Ascending aorta (tissue), 2 donors: ENCODE data around the gene CREBBP. TPM values are rescaled to one million over a fixed set of nuclear protein-coding genes. Genes with fewer than 3 reads are reported as not detected.

ENCODE experiments used
- DNase-seq, 2 donors: peaks; one replicate each; pipeline ENCODE4 v3.0.0-alpha.2; 2019; ENCODE audit warnings: low spot score in 2 of 2
- H3K27ac ChIP-seq, 2 donors: fragments of 200-600 bp; sonication (generic); one replicate each; pipeline ENCODE4 v1.5.1; 2016 to 2017; ENCODE audit warnings: mild to moderate bottlenecking in 1 of 2
- H3K27me3 ChIP-seq: fragments of 200-600 bp; sonication (generic); one replicate; pipeline ENCODE4 v1.5.1; 2017
- H3K36me3 ChIP-seq, 2 donors: fragments of 200-600 bp; sonication (generic); one replicate each; pipeline ENCODE4 v1.5.1; 2016
- H3K4me1 ChIP-seq, 2 donors: fragments of 200-600 bp; sonication (generic); one replicate each; pipeline ENCODE4 v1.5.1; 2016 to 2017; ENCODE audit warnings: mild to moderate bottlenecking in 1 of 2
- H3K4me3 ChIP-seq, 2 donors: fragments of 200-600 bp; sonication (generic); one replicate each; pipeline ENCODE4 v1.5.1; 2016 to 2017; ENCODE audit warnings: mild to moderate bottlenecking in 1 of 2
- H3K9me3 ChIP-seq, 2 donors: fragments of 200-600 bp; sonication (generic); one replicate each; pipeline ENCODE4 v1.5.1; 2016
- intact Hi-C: fragments of 100-400 bp; cut with DNase I; formaldehyde crosslinking; loops from one replicate; pipeline ENCODE4 v1.15.1; 2023
- total RNA-seq: library from RNA; depleted of rRNA; stranded (reverse); fragments of >200 nt; gene quantifications from one replicate; pipeline ENCODE4 v1.1.0, GENCODE V29; 2016
- TF ChIP-seq, protein P1 (sequence below), 3 experiments: fragments of 200-600 bp in 2 of 3; fragments of 450-650 bp in 1 of 3; sonication (generic) in 2 of 3; IDR thresholded peaks; one replicate each; pipeline ENCODE4 v1.5.1; 2016 to 2019; ENCODE audit warnings: antibody characterized with exemption in 3 of 3, mild to moderate bottlenecking in 1 of 3, moderate library complexity in 1 of 3

CREBBP gene
- total RNA-seq, 1 donor from 2014 or later = 73.7 TPM

- TF ChIP-seq, protein P1, sequence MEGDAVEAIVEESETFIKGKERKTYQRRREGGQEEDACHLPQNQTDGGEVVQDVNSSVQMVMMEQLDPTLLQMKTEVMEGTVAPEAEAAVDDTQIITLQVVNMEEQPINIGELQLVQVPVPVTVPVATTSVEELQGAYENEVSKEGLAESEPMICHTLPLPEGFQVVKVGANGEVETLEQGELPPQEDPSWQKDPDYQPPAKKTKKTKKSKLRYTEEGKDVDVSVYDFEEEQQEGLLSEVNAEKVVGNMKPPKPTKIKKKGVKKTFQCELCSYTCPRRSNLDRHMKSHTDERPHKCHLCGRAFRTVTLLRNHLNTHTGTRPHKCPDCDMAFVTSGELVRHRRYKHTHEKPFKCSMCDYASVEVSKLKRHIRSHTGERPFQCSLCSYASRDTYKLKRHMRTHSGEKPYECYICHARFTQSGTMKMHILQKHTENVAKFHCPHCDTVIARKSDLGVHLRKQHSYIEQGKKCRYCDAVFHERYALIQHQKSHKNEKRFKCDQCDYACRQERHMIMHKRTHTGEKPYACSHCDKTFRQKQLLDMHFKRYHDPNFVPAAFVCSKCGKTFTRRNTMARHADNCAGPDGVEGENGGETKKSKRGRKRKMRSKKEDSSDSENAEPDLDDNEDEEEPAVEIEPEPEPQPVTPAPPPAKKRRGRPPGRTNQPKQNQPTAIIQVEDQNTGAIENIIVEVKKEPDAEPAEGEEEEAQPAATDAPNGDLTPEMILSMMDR (IDR thresholded peaks at IDR 0.05) = no peak
- H3K9me3 ChIP-seq = no peaks in the 10 kb centered on the region
- H3K4me3 ChIP-seq = no peak overlapping the region
- H3K36me3 ChIP-seq = peaks cover 0 to 3% of the 10 kb centered on the region in 2 donors
- H3K27me3 ChIP-seq = no peaks in the 10 kb centered on the region
- H3K4me1 ChIP-seq = peaks cover 0 to 9% of the 10 kb centered on the region in 2 donors
- H3K27ac ChIP-seq = no peak overlapping the region
- no peak for DNase-seq
- intact Hi-C loops = loop anchor here (2.0 kb wide), 1 partner anchor 23 kb away; the partner anchor contains the start of gene TRAP1
These were observed 186.5 kb downstream of the CREBBP start for GRCh38 chr16:3694051-3694450.

DNA sequence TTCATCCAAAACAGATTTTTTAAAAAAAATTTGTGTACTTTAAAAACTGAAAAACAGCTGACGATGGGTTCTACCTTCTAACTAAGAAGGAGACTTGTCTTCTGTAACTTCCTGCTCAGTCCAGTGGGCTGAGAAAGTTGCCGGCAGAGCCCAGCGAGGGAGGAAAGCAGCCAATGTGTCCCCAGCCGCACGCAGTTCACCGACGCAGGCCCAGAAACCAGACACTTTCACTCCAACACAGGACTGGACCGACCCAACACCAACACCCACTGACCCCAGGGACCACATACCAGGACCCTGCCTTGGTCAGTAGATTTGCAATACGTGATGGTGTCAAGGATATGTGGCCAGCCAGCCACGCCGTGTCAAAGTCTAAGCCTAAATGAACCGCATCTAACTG, 188.8 kb downstream of the CREBBP start:
- Histone ChIP-seq H3K27me3 (no peaks in the 10 kb centered on the region), H3K4me3 (no peak overlapping the region), H3K27ac (no peak overlapping the region), H3K9me3 (no peaks in the 10 kb centered on the region), H3K36me3 (peaks cover 4 to 13% of the 10 kb centered on the region in 2 donors), H3K4me1 (peaks cover 0 to 9% of the 10 kb centered on the region in 2 donors)
- TF ChIP-seq, protein P1 (IDR thresholded peaks at IDR 0.05) = no peak
- intact Hi-C loops = no loop called here
- no peak for DNase-seq

DNA sequence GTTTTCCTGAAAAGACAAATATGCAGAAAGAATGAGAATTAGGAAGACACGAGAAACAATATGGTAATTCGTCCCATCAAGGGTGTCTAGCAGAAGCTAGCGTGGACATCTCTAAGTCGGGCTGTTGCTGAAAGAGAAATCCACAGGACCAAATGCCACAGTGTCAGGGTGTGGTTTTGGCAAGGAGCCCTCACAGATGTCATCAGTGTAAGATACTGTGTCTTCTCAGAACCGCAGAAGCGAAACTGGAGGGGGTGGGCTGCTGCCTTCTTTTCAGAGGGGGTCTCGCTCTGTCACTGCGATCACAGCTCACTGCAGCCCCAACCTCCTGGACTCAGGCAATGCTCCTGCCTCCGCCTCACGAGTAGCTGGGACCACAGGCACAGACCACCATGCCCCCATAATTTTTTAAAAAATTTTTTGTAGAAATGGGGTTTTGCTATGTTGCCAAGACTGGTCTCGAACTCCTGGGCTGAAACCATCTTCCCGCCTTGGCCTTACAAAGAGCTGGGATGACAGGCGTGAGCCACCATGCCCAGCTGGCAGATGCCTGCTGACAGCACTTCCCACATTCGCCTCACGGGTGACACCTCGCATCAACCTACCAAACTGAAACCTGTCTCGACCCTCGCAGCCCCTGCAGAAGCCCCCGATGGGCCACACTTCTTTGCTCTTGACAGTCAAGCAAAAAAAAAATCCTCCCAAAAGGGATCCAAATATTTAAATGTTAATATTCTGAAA, 189.4 kb downstream of the CREBBP start:
- Histone ChIP-seq H3K9me3 (no peaks in the 10 kb centered on the region), H3K27me3 (no peaks in the 10 kb centered on the region), H3K27ac (peak overlapping the region in 1 of 2 donors; percentile 63), H3K4me3 (peak overlapping the region; percentile 39 to 62), H3K36me3 (peaks cover 4 to 19% of the 10 kb centered on the region in 2 donors), H3K4me1 (peaks cover 0 to 9% of the 10 kb centered on the region in 2 donors)
- TF ChIP-seq, protein P1 (IDR thresholded peaks at IDR 0.05) = no peak
- DNase-seq = no peak
- intact Hi-C loops = loop anchor here (1.0 kb wide), 1 partner anchor 189 kb away; the partner anchor contains the start of gene CREBBP

DNA sequence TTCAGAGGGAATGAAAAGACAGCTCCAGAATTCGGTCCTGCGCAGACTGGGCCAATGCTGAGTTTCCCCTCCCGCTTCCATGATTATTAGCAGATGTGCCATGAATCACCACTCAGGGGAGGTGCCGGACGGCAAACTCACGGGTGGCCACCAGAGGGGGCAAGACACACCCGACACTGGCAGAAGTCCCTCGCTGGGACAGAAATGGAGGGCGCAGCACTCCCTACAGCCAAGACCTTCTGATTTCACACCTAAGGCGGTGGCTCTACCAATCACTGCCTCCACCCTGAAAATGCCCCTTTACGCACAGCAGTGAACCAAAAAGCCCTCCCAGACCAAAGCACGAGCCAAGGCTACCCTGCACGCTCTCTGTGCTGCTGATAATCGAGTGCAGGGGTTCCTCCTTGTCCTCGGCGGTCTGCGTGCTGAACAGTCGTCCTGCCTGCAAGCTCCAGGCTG, 190.0 kb downstream of the CREBBP start:
- Histone ChIP-seq H3K27me3 (no peaks in the 10 kb centered on the region), H3K4me3 (peak overlapping the region; percentile 39 to 62), H3K36me3 (peaks cover 9 to 25% of the 10 kb centered on the region in 2 donors), H3K4me1 (peaks cover 0 to 9% of the 10 kb centered on the region in 2 donors), H3K27ac (peak overlapping the region in 1 of 2 donors; percentile 63), H3K9me3 (no peaks in the 10 kb centered on the region)
- intact Hi-C loops = loop anchor here (1.0 kb wide), 1 partner anchor 190 kb away; the partner anchor contains the start of gene CREBBP
- DNase-seq = peak; percentile 73 to 97
- TF ChIP-seq, protein P1 (IDR thresholded peaks at IDR 0.05) = peak; percentile 85 to 94 (median 88)

DNA sequence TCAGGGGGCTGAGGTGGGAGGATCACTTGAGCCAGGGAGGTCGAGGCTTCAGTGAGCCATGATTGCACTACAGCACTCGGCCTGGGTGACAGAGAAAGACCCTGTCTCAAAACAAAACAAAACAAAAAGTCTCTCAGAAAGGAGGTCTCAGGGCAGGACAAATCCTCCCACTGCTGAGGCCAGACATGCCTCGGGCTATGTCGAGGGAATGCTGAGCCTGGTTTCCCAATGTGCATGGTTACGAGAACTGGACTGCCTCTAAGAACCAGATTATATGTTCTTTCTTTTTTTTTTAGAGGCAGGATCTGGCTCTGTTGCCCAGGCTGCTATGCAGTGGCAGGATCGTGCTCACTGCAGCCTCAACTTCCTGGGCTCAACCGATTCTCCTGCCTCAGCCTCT, 190.8 kb downstream of the CREBBP start:
- H3K27ac ChIP-seq = peak overlapping the region; percentile 41 to 54
- intact Hi-C loops = loop anchor here (1.0 kb wide), 1 partner anchor 191 kb away; the partner anchor contains the start of gene CREBBP
- no peak for DNase-seq

More for the DNA sequence above, 190.8 kb downstream of the CREBBP start:
- H3K27me3 ChIP-seq = no peaks in the 10 kb centered on the region
- TF ChIP-seq, protein P1 (IDR thresholded peaks at IDR 0.05) = no peak
- H3K36me3 ChIP-seq = peaks cover 14 to 33% of the 10 kb centered on the region in 2 donors
- H3K4me1 ChIP-seq = peaks cover 0 to 9% of the 10 kb centered on the region in 2 donors
- H3K9me3 ChIP-seq = no peaks in the 10 kb centered on the region
- no peak overlapping the region for H3K4me3 ChIP-seq
